Cardiac muscle cell (in vitro differentiated cells and primary cell): ENCODE data around the gene UNC5B. TPM values are rescaled to one million over a fixed set of nuclear protein-coding genes. Genes with fewer than 3 reads are reported as not detected.

Experiments used
- DNase-seq, 2 donors: peaks; one replicate each; pipeline versions ENCODE4 v3.0.0 to v3.0.0-alpha.2; 2010 to 2017; ENCODE audit warnings: low read depth in 1 of 2, low spot score in 1 of 2
- H3K27ac ChIP-seq: fragments of 200-600 bp; sonication (generic); 2 replicates; pipeline ENCODE4 v1.5.1; 2016
- H3K27me3 ChIP-seq: fragments of 200-600 bp; sonication (generic); 2 replicates; pipeline ENCODE4 v1.6.0; 2016; ENCODE audit warnings: control low read depth
- H3K36me3 ChIP-seq: fragments of 200-600 bp; sonication (generic); 2 replicates; pipeline ENCODE4 v1.5.1; 2016; ENCODE audit warnings: control low read depth
- H3K4me1 ChIP-seq: fragments of 200-600 bp; sonication (generic); 2 replicates; pipeline ENCODE4 v1.8.1; 2017; ENCODE audit warnings: low read depth, mild to moderate bottlenecking, mixed run types
- H3K4me3 ChIP-seq: fragments of 200-600 bp; sonication (generic); 2 replicates; pipeline ENCODE4 v1.5.1; 2016; ENCODE audit warnings: mild to moderate bottlenecking
- H3K9me3 ChIP-seq: fragments of 200-600 bp; sonication (generic); 2 replicates; pipeline ENCODE4 v1.5.1; 2017; ENCODE audit warnings: low read depth, mild to moderate bottlenecking, control low read depth
- polyA plus RNA-seq: library from polyadenylated mRNA; unstranded; fragments of >200 nt; fragmentation: Nextera tagmentation; extraction: Ambion mirVana; gene quantifications from 2 replicates; pipeline ENCODE4 v1.2.1, GENCODE V29; 2016
- total RNA-seq: library from RNA; depleted of rRNA; stranded (reverse); fragments of >200 nt; gene quantifications from 2 replicates; pipeline ENCODE4 v1.2.3, GENCODE V29; 2016
- TF ChIP-seq, protein P1 (sequence below): IDR thresholded peaks from 2 replicates; pipeline ENCODE4 v1.5.1; 2012; ENCODE audit warnings: low read depth, mild to moderate bottlenecking, low read length

Gene UNC5B
- total and polyA plus RNA-seq, 2 experiments from 2014 or later: 73.3 to 172 TPM

DNA sequence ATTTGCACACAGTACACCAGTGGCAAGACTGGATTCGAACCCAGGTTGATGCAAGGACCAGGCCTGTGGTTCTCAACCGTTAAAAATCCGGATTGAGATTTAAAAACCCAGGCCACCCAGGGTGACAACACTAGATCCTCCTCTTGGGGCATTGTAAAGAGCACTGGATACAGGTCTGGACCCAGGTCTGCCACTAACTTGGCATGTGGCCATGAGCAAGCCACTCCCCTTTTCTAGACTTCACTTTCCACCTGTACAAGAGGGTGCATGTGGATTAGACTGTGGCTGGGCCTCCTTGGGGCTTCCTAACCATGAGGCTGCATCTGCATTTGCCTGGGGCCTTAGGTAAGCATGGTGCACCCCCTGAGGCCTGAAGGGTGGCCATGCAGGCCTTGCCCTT, 85.0 kb downstream of the UNC5B start:
- no peaks in the 10 kb centered on the region for H3K27me3 ChIP-seq
- TF ChIP-seq, protein P1, sequence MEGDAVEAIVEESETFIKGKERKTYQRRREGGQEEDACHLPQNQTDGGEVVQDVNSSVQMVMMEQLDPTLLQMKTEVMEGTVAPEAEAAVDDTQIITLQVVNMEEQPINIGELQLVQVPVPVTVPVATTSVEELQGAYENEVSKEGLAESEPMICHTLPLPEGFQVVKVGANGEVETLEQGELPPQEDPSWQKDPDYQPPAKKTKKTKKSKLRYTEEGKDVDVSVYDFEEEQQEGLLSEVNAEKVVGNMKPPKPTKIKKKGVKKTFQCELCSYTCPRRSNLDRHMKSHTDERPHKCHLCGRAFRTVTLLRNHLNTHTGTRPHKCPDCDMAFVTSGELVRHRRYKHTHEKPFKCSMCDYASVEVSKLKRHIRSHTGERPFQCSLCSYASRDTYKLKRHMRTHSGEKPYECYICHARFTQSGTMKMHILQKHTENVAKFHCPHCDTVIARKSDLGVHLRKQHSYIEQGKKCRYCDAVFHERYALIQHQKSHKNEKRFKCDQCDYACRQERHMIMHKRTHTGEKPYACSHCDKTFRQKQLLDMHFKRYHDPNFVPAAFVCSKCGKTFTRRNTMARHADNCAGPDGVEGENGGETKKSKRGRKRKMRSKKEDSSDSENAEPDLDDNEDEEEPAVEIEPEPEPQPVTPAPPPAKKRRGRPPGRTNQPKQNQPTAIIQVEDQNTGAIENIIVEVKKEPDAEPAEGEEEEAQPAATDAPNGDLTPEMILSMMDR: no peak

DNA sequence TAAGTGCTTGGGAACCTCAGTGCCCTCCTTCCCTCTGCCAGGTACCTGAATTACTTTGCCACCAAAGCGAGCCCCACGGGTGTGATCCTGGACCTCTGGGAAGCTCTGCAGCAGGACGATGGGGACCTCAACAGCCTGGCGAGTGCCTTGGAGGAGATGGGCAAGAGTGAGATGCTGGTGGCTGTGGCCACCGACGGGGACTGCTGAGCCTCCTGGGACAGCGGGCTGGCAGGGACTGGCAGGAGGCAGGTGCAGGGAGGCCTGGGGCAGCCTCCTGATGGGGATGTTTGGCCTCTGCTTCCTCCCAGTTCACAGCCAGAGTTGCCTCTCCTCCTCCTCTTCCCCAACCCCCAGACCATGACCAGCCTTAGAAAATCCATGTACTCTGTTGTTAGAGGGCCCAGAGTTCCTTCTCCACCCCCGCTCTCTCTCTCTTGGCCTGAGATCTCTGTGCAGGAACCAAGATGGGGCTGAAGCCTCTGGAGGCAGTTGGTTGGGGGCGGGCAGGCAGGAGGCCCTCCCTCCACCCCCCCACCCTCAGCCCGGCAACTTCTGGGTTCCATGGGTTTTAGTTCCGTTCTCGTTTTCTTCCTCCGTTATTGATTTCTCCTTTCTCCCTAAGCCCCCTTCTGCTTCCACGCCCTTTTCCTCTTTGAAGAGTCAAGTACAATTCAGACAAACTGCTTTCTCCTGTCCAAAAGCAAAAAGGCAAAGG, 86.9 kb downstream of the UNC5B start:
- Histone ChIP-seq H3K9me3 (no peaks in the 10 kb centered on the region), H3K27me3 (no peaks in the 10 kb centered on the region), H3K27ac (no peak overlapping the region), H3K4me1 (no peaks in the 10 kb centered on the region), H3K36me3 (peaks cover 48% of the 10 kb centered on the region), H3K4me3 (no peak overlapping the region)
- TF ChIP-seq, protein P1: no peak
- no peak for DNase-seq

More for the DNA sequence above, 85.0 kb downstream of the UNC5B start:
- DNase-seq: no peak
- Histone ChIP-seq H3K4me3 (no peak overlapping the region), H3K36me3 (peaks cover 66% of the 10 kb centered on the region), H3K4me1 (no peaks in the 10 kb centered on the region), H3K9me3 (no peaks in the 10 kb centered on the region), H3K27ac (no peak overlapping the region)

DNA sequence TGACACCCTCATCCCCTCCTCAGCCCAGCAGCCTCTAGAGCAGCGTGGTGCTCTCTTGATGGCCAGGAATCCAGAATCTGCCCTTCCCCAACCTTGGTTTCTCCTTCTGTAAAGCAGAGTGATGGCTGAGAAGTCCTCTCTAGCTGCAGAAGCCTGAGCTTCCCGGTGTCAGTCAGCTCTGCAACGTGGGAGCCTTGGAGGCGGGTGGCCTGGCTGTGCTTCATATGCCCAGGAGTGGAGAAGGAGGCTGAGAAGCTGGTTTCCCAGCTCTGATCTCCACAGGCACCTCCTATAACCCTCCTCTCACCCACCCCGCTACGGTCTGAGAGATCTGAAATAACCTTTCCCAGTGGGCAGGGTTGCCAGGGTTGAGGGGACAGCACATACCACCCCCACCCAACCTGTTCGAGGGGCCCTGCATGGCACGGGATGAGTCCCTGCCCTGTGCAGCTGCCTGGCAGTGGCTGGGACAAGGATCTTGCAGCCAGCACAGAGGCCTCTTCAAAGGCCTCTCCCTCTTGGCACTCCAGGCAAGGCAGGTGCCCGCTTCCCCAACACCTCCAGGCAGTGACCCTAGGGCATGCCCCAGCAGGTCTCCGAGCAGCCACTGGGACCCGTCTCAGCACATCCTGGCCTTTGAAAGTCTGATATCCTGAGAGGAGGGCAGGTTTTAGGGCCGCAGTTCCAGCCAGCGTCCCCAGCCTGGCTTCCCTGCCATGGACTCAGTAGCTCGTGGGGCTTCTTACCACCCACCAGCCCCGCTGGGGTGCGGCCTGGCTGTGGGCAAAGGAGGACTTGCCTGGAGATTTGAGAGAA, 88.4 kb downstream of the UNC5B start:
- Histone ChIP-seq H3K27me3 (no peaks in the 10 kb centered on the region), H3K9me3 (no peaks in the 10 kb centered on the region), H3K36me3 (peaks cover 36% of the 10 kb centered on the region), H3K27ac (peak overlapping the region; percentile 41), H3K4me1 (no peaks in the 10 kb centered on the region), H3K4me3 (no peak overlapping the region)
- DNase-seq: no peak
- TF ChIP-seq, protein P1: no peak

DNA sequence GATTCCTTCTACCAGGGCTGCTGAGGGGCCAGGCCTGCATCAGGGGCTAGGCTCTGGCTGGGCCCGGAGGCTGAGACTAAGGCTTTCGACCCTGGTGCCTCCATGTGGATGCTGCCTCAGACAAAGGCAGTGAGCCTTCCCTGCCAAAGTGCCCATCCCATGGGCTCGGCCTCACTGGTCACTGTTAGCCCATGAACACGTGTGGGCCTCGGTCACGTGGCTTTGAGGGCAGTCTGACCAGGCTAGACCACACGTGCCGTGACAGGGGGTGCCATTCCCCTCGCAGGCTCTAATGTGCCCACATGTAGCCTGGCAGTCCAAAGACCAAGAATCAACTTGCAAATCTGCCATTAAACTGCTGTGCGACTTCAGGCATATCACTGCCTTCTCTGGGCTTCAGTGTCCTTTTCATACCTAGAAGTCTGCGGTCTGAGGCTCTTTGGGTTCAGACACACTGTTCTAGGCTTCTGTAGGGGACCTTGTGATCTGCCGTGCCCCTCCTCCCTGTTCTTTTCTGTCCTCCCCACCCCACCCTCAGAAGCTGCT, 89.1 kb downstream of the UNC5B start:
- Histone ChIP-seq H3K27ac (peak overlapping the region; percentile 41), H3K4me1 (peaks cover 2% of the 10 kb centered on the region), H3K4me3 (no peak overlapping the region), H3K27me3 (no peaks in the 10 kb centered on the region), H3K36me3 (peaks cover 30% of the 10 kb centered on the region), H3K9me3 (no peaks in the 10 kb centered on the region)
- DNase-seq: no peak
- TF ChIP-seq, protein P1: no peak

DNA sequence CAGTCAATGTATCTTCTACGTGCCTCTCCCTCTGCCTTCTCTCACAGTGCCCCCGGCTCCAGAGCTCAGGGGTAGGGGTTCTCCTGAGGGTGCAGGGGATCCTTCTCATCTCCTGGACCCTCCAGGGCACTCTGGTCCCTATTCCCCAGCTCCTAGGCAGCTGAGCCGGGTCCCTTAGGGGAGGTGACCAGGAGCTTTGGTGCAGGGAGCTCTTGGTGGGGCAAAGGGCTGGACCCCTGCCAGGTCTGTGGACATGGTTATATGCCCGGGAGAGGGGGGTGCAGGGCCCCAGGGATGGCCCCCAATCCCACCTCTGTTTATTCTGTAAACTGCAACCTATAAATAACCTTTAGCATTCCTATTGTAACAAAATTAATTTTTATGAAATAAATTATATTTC, 90.1 kb downstream of the UNC5B start:
- H3K36me3 ChIP-seq: peaks cover 24% of the 10 kb centered on the region
- no peak overlapping the region for H3K27ac ChIP-seq
- H3K9me3 ChIP-seq: no peaks in the 10 kb centered on the region
- H3K4me1 ChIP-seq: peaks cover 12% of the 10 kb centered on the region
- no peak for DNase-seq
- no peak overlapping the region for H3K4me3 ChIP-seq
- no peaks in the 10 kb centered on the region for H3K27me3 ChIP-seq
- TF ChIP-seq, protein P1: no peak
